ENCODE data around the gene ZMYND15. TPM values are rescaled to one million over a fixed set of nuclear protein-coding genes. Genes with fewer than 3 reads are reported as not detected.

The ZMYND15 gene
- total and polyA plus RNA-seq, 2 of the 13 experiments (the other 11 are each of a cell fraction or from before 2014, with no cell fraction given): 0.24 to 2.7 TPM

- TF ChIP-seq THAP9 (CRISPR knock-in tag; IDR thresholded peaks at IDR 0.05; ENCODE audit: borderline replicate concordance) (no peak), E2F2 (CRISPR knock-in tag; IDR thresholded peaks at IDR 0.05; ENCODE audit: borderline replicate concordance) (no peak), ZMAT5 (CRISPR knock-in tag; IDR thresholded peaks at IDR 0.05; ENCODE audit: borderline replicate concordance, low read depth) (no peak), GMEB2 (CRISPR knock-in tag; IDR thresholded peaks at IDR 0.05; ENCODE audit: low read depth) (no peak), RFX1 (IDR thresholded peaks at IDR 0.05) (no peak), ZC3H4 (CRISPR knock-in tag; IDR thresholded peaks at IDR 0.05; ENCODE audit: borderline replicate concordance) (peak; percentile 61; the same call in 1 of the 2 replicates), EHMT2 (IDR thresholded peaks at IDR 0.05; ENCODE audit: borderline replicate concordance, low read depth, low read length) (no peak), MIER3 (CRISPR knock-in tag; IDR thresholded peaks at IDR 0.05; ENCODE audit: borderline replicate concordance) (no peak), PCBP2 (optimal IDR thresholded peaks at IDR 0.05; ENCODE audit: low read depth, low read length, poor library complexity, severe bottlenecking) (no peak), ZNF678 (CRISPR knock-in tag; IDR thresholded peaks at IDR 0.05) (no peak), IKZF1 (IDR thresholded peaks at IDR 0.05) (no peak), ZBTB43 (CRISPR knock-in tag; conservative IDR thresholded peaks at IDR 0.05) (peak; percentile 48; the same call in 1 of the 2 replicates), ZNF646 (CRISPR knock-in tag; IDR thresholded peaks at IDR 0.05) (no peak), SMYD3 (CRISPR knock-in tag; IDR thresholded peaks at IDR 0.05) (no peak)
Measured at GRCh38 chr17:4789951-4790704, 50.5 kb downstream of the ZMYND15 start (continued).
